Endodermal cell (in vitro differentiated cells): ENCODE measurements around the gene NUDCD3. TPM values are rescaled to one million over a fixed set of nuclear protein-coding genes. Genes with fewer than 3 reads are reported as not detected.

Source experiments
- DNase-seq: peaks from one replicate; pipeline ENCODE4 v3.0.0-alpha.2; 2017
- H3K27ac ChIP-seq: 2 replicates; pipeline ENCODE4 v1.5.1; 2013; ENCODE audit warnings: mild to moderate bottlenecking, low read depth, low read length, moderate library complexity
- H3K27me3 ChIP-seq: 2 replicates; pipeline ENCODE4 v1.6.1; 2013; ENCODE audit warnings: mild to moderate bottlenecking, low read length, moderate library complexity; ENCODE audit not compliant: insufficient read depth, control insufficient read depth, poor library complexity, severe bottlenecking
- H3K36me3 ChIP-seq: 2 replicates; pipeline ENCODE4 v1.7.0; 2013; ENCODE audit warnings: mild to moderate bottlenecking, low read length, moderate library complexity; ENCODE audit not compliant: control insufficient read depth, insufficient read depth
- H3K4me1 ChIP-seq: one replicate; pipeline ENCODE4 v1.7.0; 2013; ENCODE audit warnings: low read length; ENCODE audit not compliant: control insufficient read depth, insufficient read depth
- H3K4me3 ChIP-seq: 2 replicates; pipeline ENCODE4 v1.5.1; 2013; ENCODE audit warnings: mild to moderate bottlenecking, low read length, moderate library complexity
- H3K9ac ChIP-seq: 2 replicates; pipeline ENCODE4 v1.6.1; 2013; ENCODE audit warnings: mild to moderate bottlenecking, low read length, moderate library complexity; ENCODE audit not compliant: poor library complexity, severe bottlenecking; ENCODE audit errors: extremely low read depth
- H3K9me3 ChIP-seq: 2 replicates; pipeline ENCODE4 v1.6.1; 2013; ENCODE audit warnings: mild to moderate bottlenecking, low read length, moderate library complexity; ENCODE audit not compliant: control insufficient read depth
- H3K27ac Mint-ChIP-seq: 2 replicates; pipeline ENCODE4 v1.8.0; 2020; ENCODE audit warnings: mixed read lengths
- H3K27me3 Mint-ChIP-seq: 2 replicates; pipeline ENCODE4 v1.8.0; 2021; ENCODE audit warnings: mild to moderate bottlenecking, mixed read lengths; ENCODE audit not compliant: insufficient read depth
- H3K36me3 Mint-ChIP-seq: 2 replicates; pipeline ENCODE4 v1.8.0; 2020; ENCODE audit warnings: low read depth, mixed read lengths
- H3K4me1 Mint-ChIP-seq: 2 replicates; pipeline ENCODE4 v1.8.0; 2020; ENCODE audit warnings: mixed read lengths
- H3K4me3 Mint-ChIP-seq: 2 replicates; pipeline ENCODE4 v1.8.0; 2020; ENCODE audit warnings: mild to moderate bottlenecking, moderate library complexity, mixed read lengths
- H3K9me3 Mint-ChIP-seq: 2 replicates; pipeline ENCODE4 v1.8.0; 2020; ENCODE audit warnings: mild to moderate bottlenecking, mixed read lengths
- WGBS, 2 experiments: methylation state at CpG; one replicate each; pipeline versions ENCODE4 v1.1.5 to v1.1.7; 2013; ENCODE audit warnings: missing lambda C conversion rate in 2 of 2, mixed read lengths in 1 of 2; ENCODE audit not compliant: insufficient coverage in 1 of 2, insufficient read length in 1 of 2; 5-methylcytosine and 5-hydroxymethylcytosine counted together
- total RNA-seq, 2 donors: library from RNA; stranded (reverse); fragmentation: NEBNext Ultra II Directional in 1 of 2; extraction: Animal tissue kit (Norgen Biotek cat#: 25700) in 1 of 2; gene quantifications; 2 replicates in 1 of 2; 3 replicates in 1 of 2; pipeline ENCODE4 v1.2.1, GENCODE V29; 2021
- TF ChIP-seq, protein P1 (sequence below): fragments of 200-600 bp; sonication (generic); conservative IDR thresholded peaks from 2 replicates; pipeline ENCODE4 v1.5.0; 2021; ENCODE audit warnings: antibody characterized with exemption, mild to moderate bottlenecking

The NUDCD3 gene
- total RNA-seq, 2 donors from 2014 or later: 80.8 to 116 TPM

GRCh38 chr7:44484482-44485313 lies 5.8 kb downstream of the NUDCD3 start:
- no peak overlapping the region for H3K27ac Mint-ChIP-seq
- TF ChIP-seq, protein P1, sequence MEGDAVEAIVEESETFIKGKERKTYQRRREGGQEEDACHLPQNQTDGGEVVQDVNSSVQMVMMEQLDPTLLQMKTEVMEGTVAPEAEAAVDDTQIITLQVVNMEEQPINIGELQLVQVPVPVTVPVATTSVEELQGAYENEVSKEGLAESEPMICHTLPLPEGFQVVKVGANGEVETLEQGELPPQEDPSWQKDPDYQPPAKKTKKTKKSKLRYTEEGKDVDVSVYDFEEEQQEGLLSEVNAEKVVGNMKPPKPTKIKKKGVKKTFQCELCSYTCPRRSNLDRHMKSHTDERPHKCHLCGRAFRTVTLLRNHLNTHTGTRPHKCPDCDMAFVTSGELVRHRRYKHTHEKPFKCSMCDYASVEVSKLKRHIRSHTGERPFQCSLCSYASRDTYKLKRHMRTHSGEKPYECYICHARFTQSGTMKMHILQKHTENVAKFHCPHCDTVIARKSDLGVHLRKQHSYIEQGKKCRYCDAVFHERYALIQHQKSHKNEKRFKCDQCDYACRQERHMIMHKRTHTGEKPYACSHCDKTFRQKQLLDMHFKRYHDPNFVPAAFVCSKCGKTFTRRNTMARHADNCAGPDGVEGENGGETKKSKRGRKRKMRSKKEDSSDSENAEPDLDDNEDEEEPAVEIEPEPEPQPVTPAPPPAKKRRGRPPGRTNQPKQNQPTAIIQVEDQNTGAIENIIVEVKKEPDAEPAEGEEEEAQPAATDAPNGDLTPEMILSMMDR: no peak
- Histone ChIP-seq H3K4me3 (no peak overlapping the region), H3K27ac (no peak overlapping the region), H3K9ac (no peak overlapping the region), H3K9me3 (peaks cover 18% of the 10 kb centered on the region), H3K27me3 (no peaks in the 10 kb centered on the region), H3K36me3 (peaks cover 56% of the 10 kb centered on the region), H3K4me1 (peaks cover 7% of the 10 kb centered on the region)
- peaks cover 5% of the 10 kb centered on the region for H3K9me3 Mint-ChIP-seq
- H3K27me3 Mint-ChIP-seq: no peaks in the 10 kb centered on the region
- no peak for DNase-seq
- H3K4me1 Mint-ChIP-seq: peaks cover 22% of the 10 kb centered on the region
- WGBS, 2 experiments: 93 to 100% methylated on average over 4 to 5 of the region's 5 CpGs
- no peak overlapping the region for H3K4me3 Mint-ChIP-seq
- H3K36me3 Mint-ChIP-seq: peaks cover 52% of the 10 kb centered on the region

GRCh38 chr7:44482502-44483485 lies 7.7 kb downstream of the NUDCD3 start:
- H3K36me3 Mint-ChIP-seq: peaks cover 60% of the 10 kb centered on the region
- peaks cover 8% of the 10 kb centered on the region for H3K4me1 Mint-ChIP-seq
- WGBS, 2 experiments: 100% methylated on average over 1 to 2 of the region's 2 CpGs
- H3K27ac Mint-ChIP-seq: no peak overlapping the region
- TF ChIP-seq, protein P1: no peak
- no peaks in the 10 kb centered on the region for H3K27me3 Mint-ChIP-seq
- H3K9me3 Mint-ChIP-seq: peaks cover 5% of the 10 kb centered on the region
- H3K27me3 ChIP-seq: no peaks in the 10 kb centered on the region
- H3K9me3 ChIP-seq: peaks cover 18% of the 10 kb centered on the region
- H3K4me3 Mint-ChIP-seq: no peak overlapping the region
- H3K4me3 ChIP-seq: no peak overlapping the region
- no peaks in the 10 kb centered on the region for H3K4me1 ChIP-seq
- DNase-seq: no peak
- H3K9ac ChIP-seq: no peak overlapping the region
- no peak overlapping the region for H3K27ac ChIP-seq
- H3K36me3 ChIP-seq: peaks cover 68% of the 10 kb centered on the region

DNA sequence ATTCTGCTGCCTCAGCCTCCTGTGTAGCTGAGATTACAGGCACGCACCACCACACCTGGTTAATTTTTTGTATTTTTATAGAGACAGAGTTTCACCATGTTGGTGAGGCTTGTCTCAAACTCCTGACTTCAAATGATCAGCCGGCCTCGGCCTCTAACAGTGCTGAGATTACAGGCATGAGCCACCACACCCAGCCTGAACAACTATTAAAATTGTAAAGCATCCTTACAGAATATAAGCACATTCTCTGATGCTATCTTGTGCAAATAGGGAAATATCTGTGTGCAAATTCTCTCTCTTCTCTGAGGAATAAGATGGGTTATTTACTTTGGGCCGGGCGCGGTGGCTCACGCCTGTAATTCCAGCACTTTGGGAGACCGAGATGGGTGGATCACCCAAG lies 12.5 kb downstream of the NUDCD3 start:
- H3K4me1 ChIP-seq: no peaks in the 10 kb centered on the region
- no peak overlapping the region for H3K9ac ChIP-seq
- TF ChIP-seq, protein P1: no peak
- H3K36me3 ChIP-seq: peaks cover 87% of the 10 kb centered on the region
- Mint-ChIP-seq H3K27me3 (no peaks in the 10 kb centered on the region), H3K4me1 (no peaks in the 10 kb centered on the region), H3K36me3 (peaks cover 52% of the 10 kb centered on the region), H3K9me3 (no peaks in the 10 kb centered on the region), H3K4me3 (no peak overlapping the region), H3K27ac (no peak overlapping the region)
- 94 to 100% methylated on average over 7 to 8 of the region's 8 CpGs for WGBS, 2 experiments
- no peak overlapping the region for H3K4me3 ChIP-seq
- peaks cover 4% of the 10 kb centered on the region for H3K9me3 ChIP-seq
- no peak overlapping the region for H3K27ac ChIP-seq
- DNase-seq: no peak
- H3K27me3 ChIP-seq: no peaks in the 10 kb centered on the region
